Lower leg skin (tissue), 3 donors: Measurements from ENCODE around the gene APEH.

Experiments
- POLR2A ChIP-seq, 2 donors: fragments of 450-650 bp; IDR thresholded peaks; one replicate each; pipeline ENCODE4 v1.6.1; 2016 to 2017; ENCODE audit warnings: antibody characterized with exemption in 2 of 2, mild to moderate bottlenecking in 1 of 2, moderate library complexity in 1 of 2
- TF ChIP-seq, protein P1 (sequence below), 3 donors: fragments of 450-650 bp; IDR thresholded peaks; one replicate each; pipeline ENCODE4 v1.5.1; 2016; ENCODE audit warnings: antibody characterized with exemption in 3 of 3, mild to moderate bottlenecking in 3 of 3, moderate library complexity in 2 of 3

DNA sequence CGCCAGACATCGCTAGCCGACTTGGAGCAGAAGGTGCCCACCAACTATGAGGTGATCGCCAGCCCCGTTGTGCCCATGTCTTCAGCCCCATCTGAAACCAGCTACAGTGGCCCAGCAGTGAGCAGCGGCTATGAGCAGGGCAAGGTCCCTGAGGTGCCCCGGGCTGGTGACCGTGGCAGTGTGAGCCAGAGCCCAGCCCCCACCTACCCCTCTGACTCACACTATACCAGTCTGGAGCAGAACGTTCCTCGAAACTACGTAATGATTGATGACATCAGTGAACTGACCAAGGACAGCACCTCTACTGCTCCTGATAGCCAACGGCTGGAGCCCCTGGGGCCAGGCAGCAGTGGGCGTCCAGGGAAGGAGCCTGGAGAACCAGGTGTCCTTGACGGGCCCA is 12.9 kb upstream of the APEH start:
- TF ChIP-seq, protein P1, sequence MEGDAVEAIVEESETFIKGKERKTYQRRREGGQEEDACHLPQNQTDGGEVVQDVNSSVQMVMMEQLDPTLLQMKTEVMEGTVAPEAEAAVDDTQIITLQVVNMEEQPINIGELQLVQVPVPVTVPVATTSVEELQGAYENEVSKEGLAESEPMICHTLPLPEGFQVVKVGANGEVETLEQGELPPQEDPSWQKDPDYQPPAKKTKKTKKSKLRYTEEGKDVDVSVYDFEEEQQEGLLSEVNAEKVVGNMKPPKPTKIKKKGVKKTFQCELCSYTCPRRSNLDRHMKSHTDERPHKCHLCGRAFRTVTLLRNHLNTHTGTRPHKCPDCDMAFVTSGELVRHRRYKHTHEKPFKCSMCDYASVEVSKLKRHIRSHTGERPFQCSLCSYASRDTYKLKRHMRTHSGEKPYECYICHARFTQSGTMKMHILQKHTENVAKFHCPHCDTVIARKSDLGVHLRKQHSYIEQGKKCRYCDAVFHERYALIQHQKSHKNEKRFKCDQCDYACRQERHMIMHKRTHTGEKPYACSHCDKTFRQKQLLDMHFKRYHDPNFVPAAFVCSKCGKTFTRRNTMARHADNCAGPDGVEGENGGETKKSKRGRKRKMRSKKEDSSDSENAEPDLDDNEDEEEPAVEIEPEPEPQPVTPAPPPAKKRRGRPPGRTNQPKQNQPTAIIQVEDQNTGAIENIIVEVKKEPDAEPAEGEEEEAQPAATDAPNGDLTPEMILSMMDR (IDR thresholded peaks at IDR 0.05) = no peak
- no peak for TF ChIP-seq POLR2A (IDR thresholded peaks at IDR 0.05)
